GM23338 (cell line): ENCODE results near the gene VPREB3.

Experiments
- CREB1 ChIP-seq: fragments of 250-450 bp; sonication (Bioruptor Pico); IDR thresholded peaks from 2 replicates; pipeline ENCODE4 v1.5.0; 2020; ENCODE audit warnings: low read depth, mild to moderate bottlenecking, moderate library complexity
- EZH2 ChIP-seq: fragments of 200-600 bp; sonication (generic); IDR thresholded peaks from one replicate; pipeline ENCODE4 v1.8.0; 2017; ENCODE audit warnings: antibody characterized with exemption, mild to moderate bottlenecking, low read depth; ENCODE audit not compliant: unreplicated experiment
- EZH2phosphoT487 ChIP-seq: fragments of 200-600 bp; sonication (generic); IDR thresholded peaks from one replicate; pipeline ENCODE4 v1.8.1; 2018; ENCODE audit warnings: antibody characterized with exemption; ENCODE audit not compliant: unreplicated experiment
- JUNB ChIP-seq: IDR thresholded peaks from one replicate; pipeline ENCODE4 v1.6.1; 2016; ENCODE audit warnings: antibody characterized with exemption; ENCODE audit not compliant: unreplicated experiment
- POLR2AphosphoS5 ChIP-seq: IDR thresholded peaks from 2 replicates; pipeline ENCODE4 v1.6.1; 2016; ENCODE audit warnings: antibody characterized with exemption, low read depth
- STAT1 ChIP-seq: IDR thresholded peaks from one replicate; pipeline ENCODE4 v1.6.1; 2016; ENCODE audit warnings: antibody characterized with exemption; ENCODE audit not compliant: unreplicated experiment
- ZNF331 ChIP-seq: fragments of 250-450 bp; sonication (Bioruptor Pico); IDR thresholded peaks from 2 replicates; pipeline ENCODE4 v1.5.0; 2020; ENCODE audit warnings: low read depth, mild to moderate bottlenecking, moderate library complexity
- TF ChIP-seq, protein P1 (sequence below): IDR thresholded peaks from 2 replicates; pipeline ENCODE4 v1.6.1; 2016; ENCODE audit warnings: antibody characterized with exemption
- TF ChIP-seq, protein P2 (sequence below), 2 experiments: fragments of 200-600 bp in 1 of 2; sonication (generic) in 1 of 2; conservative IDR thresholded peaks; 2 replicates each; pipeline versions ENCODE4 v1.5.1 to v1.6.1; 2016 to 2017; ENCODE audit warnings: antibody characterized with exemption in 2 of 2, low read depth in 2 of 2, mild to moderate bottlenecking in 2 of 2, moderate library complexity in 1 of 2
- TF ChIP-seq, protein P3 (sequence below): IDR thresholded peaks from one replicate; pipeline ENCODE4 v1.6.1; 2018; ENCODE audit warnings: antibody characterized with exemption; ENCODE audit not compliant: unreplicated experiment
- TF ChIP-seq, protein P4 (sequence below): fragments of 250-450 bp; sonication (Bioruptor Pico); IDR thresholded peaks from 2 replicates; pipeline ENCODE4 v1.5.0; 2020; ENCODE audit warnings: mild to moderate bottlenecking, moderate library complexity

DNA sequence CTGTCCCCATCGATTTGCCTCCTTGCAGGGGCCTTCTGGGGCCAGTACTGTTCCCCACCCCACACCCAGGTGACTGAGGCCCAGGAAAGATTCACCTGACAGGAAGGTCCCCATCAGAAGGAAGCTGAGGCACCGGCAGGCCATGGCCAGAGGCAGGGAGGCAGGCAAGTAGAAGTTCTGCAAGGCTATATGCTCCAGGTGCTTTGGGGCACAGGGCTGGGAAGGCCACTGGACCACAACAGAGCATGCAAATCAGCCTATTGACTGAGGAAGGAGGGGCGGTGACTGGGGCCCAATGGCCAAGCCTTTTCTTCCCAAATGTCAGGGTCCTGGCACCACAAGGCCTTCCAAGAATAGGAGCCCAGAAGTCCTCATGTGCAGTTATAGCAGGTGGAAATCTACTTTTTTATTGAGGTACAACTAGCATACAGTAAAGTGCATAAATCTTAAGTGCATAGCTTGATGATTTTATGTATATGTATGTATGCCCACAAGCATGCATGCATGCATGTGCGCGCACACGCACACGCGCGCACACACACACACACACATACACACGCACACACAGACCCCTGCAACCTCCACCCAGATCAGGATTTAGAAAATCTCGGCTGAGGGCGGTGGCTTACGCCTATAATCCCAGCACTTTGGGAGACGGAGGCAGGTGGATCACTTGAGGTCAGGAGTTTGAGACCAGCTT lies at the start of gene VPREB3:
- TF ChIP-seq, protein P1, sequence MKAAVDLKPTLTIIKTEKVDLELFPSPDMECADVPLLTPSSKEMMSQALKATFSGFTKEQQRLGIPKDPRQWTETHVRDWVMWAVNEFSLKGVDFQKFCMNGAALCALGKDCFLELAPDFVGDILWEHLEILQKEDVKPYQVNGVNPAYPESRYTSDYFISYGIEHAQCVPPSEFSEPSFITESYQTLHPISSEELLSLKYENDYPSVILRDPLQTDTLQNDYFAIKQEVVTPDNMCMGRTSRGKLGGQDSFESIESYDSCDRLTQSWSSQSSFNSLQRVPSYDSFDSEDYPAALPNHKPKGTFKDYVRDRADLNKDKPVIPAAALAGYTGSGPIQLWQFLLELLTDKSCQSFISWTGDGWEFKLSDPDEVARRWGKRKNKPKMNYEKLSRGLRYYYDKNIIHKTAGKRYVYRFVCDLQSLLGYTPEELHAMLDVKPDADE, result no peak
- TF ChIP-seq, protein P2, sequence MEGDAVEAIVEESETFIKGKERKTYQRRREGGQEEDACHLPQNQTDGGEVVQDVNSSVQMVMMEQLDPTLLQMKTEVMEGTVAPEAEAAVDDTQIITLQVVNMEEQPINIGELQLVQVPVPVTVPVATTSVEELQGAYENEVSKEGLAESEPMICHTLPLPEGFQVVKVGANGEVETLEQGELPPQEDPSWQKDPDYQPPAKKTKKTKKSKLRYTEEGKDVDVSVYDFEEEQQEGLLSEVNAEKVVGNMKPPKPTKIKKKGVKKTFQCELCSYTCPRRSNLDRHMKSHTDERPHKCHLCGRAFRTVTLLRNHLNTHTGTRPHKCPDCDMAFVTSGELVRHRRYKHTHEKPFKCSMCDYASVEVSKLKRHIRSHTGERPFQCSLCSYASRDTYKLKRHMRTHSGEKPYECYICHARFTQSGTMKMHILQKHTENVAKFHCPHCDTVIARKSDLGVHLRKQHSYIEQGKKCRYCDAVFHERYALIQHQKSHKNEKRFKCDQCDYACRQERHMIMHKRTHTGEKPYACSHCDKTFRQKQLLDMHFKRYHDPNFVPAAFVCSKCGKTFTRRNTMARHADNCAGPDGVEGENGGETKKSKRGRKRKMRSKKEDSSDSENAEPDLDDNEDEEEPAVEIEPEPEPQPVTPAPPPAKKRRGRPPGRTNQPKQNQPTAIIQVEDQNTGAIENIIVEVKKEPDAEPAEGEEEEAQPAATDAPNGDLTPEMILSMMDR (conservative IDR thresholded peaks at IDR 0.05; ENCODE audit: low read depth in 2 of 2), result no peak
- no peak for TF ChIP-seq EZH2phosphoT487
- TF ChIP-seq ZNF331 (CRISPR knock-in tag), result no peak
- TF ChIP-seq CREB1, result no peak
- TF ChIP-seq POLR2AphosphoS5, result no peak
- TF ChIP-seq, protein P3, sequence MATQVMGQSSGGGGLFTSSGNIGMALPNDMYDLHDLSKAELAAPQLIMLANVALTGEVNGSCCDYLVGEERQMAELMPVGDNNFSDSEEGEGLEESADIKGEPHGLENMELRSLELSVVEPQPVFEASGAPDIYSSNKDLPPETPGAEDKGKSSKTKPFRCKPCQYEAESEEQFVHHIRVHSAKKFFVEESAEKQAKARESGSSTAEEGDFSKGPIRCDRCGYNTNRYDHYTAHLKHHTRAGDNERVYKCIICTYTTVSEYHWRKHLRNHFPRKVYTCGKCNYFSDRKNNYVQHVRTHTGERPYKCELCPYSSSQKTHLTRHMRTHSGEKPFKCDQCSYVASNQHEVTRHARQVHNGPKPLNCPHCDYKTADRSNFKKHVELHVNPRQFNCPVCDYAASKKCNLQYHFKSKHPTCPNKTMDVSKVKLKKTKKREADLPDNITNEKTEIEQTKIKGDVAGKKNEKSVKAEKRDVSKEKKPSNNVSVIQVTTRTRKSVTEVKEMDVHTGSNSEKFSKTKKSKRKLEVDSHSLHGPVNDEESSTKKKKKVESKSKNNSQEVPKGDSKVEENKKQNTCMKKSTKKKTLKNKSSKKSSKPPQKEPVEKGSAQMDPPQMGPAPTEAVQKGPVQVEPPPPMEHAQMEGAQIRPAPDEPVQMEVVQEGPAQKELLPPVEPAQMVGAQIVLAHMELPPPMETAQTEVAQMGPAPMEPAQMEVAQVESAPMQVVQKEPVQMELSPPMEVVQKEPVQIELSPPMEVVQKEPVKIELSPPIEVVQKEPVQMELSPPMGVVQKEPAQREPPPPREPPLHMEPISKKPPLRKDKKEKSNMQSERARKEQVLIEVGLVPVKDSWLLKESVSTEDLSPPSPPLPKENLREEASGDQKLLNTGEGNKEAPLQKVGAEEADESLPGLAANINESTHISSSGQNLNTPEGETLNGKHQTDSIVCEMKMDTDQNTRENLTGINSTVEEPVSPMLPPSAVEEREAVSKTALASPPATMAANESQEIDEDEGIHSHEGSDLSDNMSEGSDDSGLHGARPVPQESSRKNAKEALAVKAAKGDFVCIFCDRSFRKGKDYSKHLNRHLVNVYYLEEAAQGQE, result no peak
- no peak for TF ChIP-seq EZH2
- TF ChIP-seq JUNB, result no peak
- TF ChIP-seq STAT1, result no peak
- TF ChIP-seq, protein P4, sequence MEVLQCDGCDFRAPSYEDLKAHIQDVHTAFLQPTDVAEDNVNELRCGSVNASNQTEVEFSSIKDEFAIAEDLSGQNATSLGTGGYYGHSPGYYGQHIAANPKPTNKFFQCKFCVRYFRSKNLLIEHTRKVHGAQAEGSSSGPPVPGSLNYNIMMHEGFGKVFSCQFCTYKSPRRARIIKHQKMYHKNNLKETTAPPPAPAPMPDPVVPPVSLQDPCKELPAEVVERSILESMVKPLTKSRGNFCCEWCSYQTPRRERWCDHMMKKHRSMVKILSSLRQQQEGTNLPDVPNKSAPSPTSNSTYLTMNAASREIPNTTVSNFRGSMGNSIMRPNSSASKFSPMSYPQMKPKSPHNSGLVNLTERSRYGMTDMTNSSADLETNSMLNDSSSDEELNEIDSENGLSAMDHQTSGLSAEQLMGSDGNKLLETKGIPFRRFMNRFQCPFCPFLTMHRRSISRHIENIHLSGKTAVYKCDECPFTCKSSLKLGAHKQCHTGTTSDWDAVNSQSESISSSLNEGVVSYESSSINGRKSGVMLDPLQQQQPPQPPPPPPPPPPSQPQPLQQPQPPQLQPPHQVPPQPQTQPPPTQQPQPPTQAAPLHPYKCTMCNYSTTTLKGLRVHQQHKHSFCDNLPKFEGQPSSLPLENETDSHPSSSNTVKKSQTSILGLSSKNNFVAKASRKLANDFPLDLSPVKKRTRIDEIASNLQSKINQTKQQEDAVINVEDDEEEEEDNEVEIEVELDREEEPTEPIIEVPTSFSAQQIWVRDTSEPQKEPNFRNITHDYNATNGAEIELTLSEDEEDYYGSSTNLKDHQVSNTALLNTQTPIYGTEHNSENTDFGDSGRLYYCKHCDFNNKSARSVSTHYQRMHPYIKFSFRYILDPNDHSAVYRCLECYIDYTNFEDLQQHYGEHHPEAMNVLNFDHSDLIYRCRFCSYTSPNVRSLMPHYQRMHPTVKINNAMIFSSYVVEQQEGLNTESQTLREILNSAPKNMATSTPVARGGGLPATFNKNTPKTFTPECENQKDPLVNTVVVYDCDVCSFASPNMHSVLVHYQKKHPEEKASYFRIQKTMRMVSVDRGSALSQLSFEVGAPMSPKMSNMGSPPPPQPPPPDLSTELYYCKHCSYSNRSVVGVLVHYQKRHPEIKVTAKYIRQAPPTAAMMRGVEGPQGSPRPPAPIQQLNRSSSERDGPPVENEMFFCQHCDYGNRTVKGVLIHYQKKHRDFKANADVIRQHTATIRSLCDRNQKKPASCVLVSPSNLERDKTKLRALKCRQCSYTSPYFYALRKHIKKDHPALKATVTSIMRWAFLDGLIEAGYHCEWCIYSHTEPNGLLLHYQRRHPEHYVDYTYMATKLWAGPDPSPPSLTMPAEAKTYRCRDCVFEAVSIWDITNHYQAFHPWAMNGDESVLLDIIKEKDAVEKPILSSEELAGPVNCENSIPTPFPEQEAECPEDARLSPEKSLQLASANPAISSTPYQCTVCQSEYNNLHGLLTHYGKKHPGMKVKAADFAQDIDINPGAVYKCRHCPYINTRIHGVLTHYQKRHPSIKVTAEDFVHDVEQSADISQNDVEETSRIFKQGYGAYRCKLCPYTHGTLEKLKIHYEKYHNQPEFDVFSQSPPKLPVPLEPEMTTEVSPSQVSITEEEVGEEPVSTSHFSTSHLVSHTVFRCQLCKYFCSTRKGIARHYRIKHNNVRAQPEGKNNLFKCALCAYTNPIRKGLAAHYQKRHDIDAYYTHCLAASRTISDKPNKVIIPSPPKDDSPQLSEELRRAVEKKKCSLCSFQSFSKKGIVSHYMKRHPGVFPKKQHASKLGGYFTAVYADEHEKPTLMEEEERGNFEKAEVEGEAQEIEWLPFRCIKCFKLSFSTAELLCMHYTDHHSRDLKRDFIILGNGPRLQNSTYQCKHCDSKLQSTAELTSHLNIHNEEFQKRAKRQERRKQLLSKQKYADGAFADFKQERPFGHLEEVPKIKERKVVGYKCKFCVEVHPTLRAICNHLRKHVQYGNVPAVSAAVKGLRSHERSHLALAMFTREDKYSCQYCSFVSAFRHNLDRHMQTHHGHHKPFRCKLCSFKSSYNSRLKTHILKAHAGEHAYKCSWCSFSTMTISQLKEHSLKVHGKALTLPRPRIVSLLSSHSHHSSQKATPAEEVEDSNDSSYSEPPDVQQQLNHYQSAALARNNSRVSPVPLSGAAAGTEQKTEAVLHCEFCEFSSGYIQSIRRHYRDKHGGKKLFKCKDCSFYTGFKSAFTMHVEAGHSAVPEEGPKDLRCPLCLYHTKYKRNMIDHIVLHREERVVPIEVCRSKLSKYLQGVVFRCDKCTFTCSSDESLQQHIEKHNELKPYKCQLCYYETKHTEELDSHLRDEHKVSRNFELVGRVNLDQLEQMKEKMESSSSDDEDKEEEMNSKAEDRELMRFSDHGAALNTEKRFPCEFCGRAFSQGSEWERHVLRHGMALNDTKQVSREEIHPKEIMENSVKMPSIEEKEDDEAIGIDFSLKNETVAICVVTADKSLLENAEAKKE, result no peak
